ENCODE measurements around the gene LRATD1. TPM values are rescaled to one million over a fixed set of nuclear protein-coding genes. Genes with fewer than 3 reads are reported as not detected.
A peak's percentile ranks its signal among the peaks of the same experiment; 100 is the strongest.
"Not testable (repeated sequence)": the region's sequence is repeated elsewhere in the genome, so short reads cannot be mapped to it uniquely, and the experiment has no call there.

LRATD1 gene
- 10 to 100 TPM; 16.2 to 22.7 (median 17.2) TPM for polyA plus RNA-seq (ENCODE audit: insufficient read length in 3 of 3)

- DNase-seq (ENCODE audit: low read depth in 3 of 3, low spot score in 2 of 3): peak; percentile 50 to 86 (median 75)
These were observed at the start of gene LRATD1 for GRCh38 chr2:14632133-14632936. LRATD1 (plus strand) TSS chr2:14632717; CDS start chr2:14633980, 1,263 bp downstream.

- no peak for DNase-seq (ENCODE audit: low read depth in 3 of 3, low spot score in 2 of 3)
These were observed 49.5 kb upstream of the LRATD1 start for GRCh38 chr2:14583059-14583458.

GRCh38 chr2:14583802-14584201 lies 48.7 kb upstream of the LRATD1 start:
- no peak for DNase-seq (ENCODE audit: low read depth in 3 of 3, low spot score in 2 of 3)

- no peak for DNase-seq (ENCODE audit: low read depth in 3 of 3, low spot score in 2 of 3)
These were observed 45.4 kb upstream of the LRATD1 start for GRCh38 chr2:14587119-14587518.

GRCh38 chr2:14601156-14601770 lies 31.3 kb upstream of the LRATD1 start:
- DNase-seq (ENCODE audit: low read depth in 3 of 3, low spot score in 2 of 3): no peak

GRCh38 chr2:14602309-14602708 lies 30.2 kb upstream of the LRATD1 start:
- DNase-seq (ENCODE audit: low read depth in 3 of 3, low spot score in 2 of 3): no peak

GRCh38 chr2:14603676-14604075 lies 28.8 kb upstream of the LRATD1 start:
- no peak for DNase-seq (ENCODE audit: low read depth in 3 of 3, low spot score in 2 of 3)

GRCh38 chr2:14608245-14608644 lies 24.3 kb upstream of the LRATD1 start:
- no peak for DNase-seq (ENCODE audit: low read depth in 3 of 3, low spot score in 2 of 3)

- DNase-seq (ENCODE audit: low read depth in 3 of 3, low spot score in 2 of 3): no peak
These were observed 18.5 kb upstream of the LRATD1 start for GRCh38 chr2:14614017-14614416.

GRCh38 chr2:14615121-14615520 lies 17.4 kb upstream of the LRATD1 start:
- DNase-seq (ENCODE audit: low read depth in 3 of 3, low spot score in 2 of 3): no peak

GRCh38 chr2:14615760-14616159 lies 16.8 kb upstream of the LRATD1 start:
- DNase-seq (ENCODE audit: low read depth in 3 of 3, low spot score in 2 of 3): no peak

GRCh38 chr2:14616342-14616741 lies 16.2 kb upstream of the LRATD1 start:
- no peak for DNase-seq (ENCODE audit: low read depth in 3 of 3, low spot score in 2 of 3)

GRCh38 chr2:14616950-14617349 lies 15.6 kb upstream of the LRATD1 start:
- DNase-seq (ENCODE audit: low read depth in 3 of 3, low spot score in 2 of 3): no peak

GRCh38 chr2:14619441-14619840 lies 13.1 kb upstream of the LRATD1 start:
- no peak for DNase-seq (ENCODE audit: low read depth in 3 of 3, low spot score in 2 of 3)

GRCh38 chr2:14621114-14621513 lies 11.4 kb upstream of the LRATD1 start:
- no peak for DNase-seq (ENCODE audit: low read depth in 3 of 3, low spot score in 2 of 3)

- no peak for DNase-seq (ENCODE audit: low read depth in 3 of 3, low spot score in 2 of 3)
These were observed 10.5 kb upstream of the LRATD1 start for GRCh38 chr2:14621906-14622549.

- DNase-seq (ENCODE audit: low read depth in 3 of 3, low spot score in 2 of 3): not testable (repeated sequence)
These were observed 10.0 kb upstream of the LRATD1 start for GRCh38 chr2:14622550-14622939.

GRCh38 chr2:14623237-14623636 lies 9.3 kb upstream of the LRATD1 start:
- DNase-seq (ENCODE audit: low read depth in 3 of 3, low spot score in 2 of 3): no peak

GRCh38 chr2:14626873-14627272 lies 5.6 kb upstream of the LRATD1 start:
- DNase-seq (ENCODE audit: low read depth in 3 of 3, low spot score in 2 of 3): no peak

GRCh38 chr2:14628901-14629300 lies 3.6 kb upstream of the LRATD1 start:
- no peak for DNase-seq (ENCODE audit: low read depth in 3 of 3, low spot score in 2 of 3)

- DNase-seq (ENCODE audit: low read depth in 3 of 3, low spot score in 2 of 3): no peak
These were observed 994 bp upstream of the LRATD1 start for GRCh38 chr2:14631406-14632040.
